GM19397 (cell line): ENCODE results near the gene KCNQ2.
"Not testable (repeated sequence)": the region's sequence is repeated elsewhere in the genome, so short reads cannot be mapped to it uniquely, and the experiment has no call there.

Experiments
- ATAC-seq: cut with Tn5 transposase; IDR thresholded peaks from one replicate; pipeline ENCODE4 v1.9.1; 2021; ENCODE audit warnings: mild to moderate bottlenecking, moderate library complexity; ENCODE audit not compliant: unreplicated experiment

Gene KCNQ2

GRCh38 chr20:63491078-63491477, 18.6 kb upstream of the KCNQ2 start:
- no peak for ATAC-seq

- no peak for ATAC-seq
These were observed 18.0 kb upstream of the KCNQ2 start for GRCh38 chr20:63490416-63490815.

GRCh38 chr20:63488315-63489251, 16.1 kb upstream of the KCNQ2 start:
- no peak for ATAC-seq

GRCh38 chr20:63487781-63488241, 15.4 kb upstream of the KCNQ2 start:
- ATAC-seq = no peak

- ATAC-seq = no peak
These were observed 14.8 kb upstream of the KCNQ2 start for GRCh38 chr20:63487116-63487764.

- ATAC-seq = no peak
These were observed 13.9 kb upstream of the KCNQ2 start for GRCh38 chr20:63486300-63486855.

- no peak for ATAC-seq
These were observed 12.4 kb upstream of the KCNQ2 start for GRCh38 chr20:63484651-63485403.

- ATAC-seq = no peak
These were observed 11.8 kb upstream of the KCNQ2 start for GRCh38 chr20:63484236-63484635.

GRCh38 chr20:63483834-63484233, 11.4 kb upstream of the KCNQ2 start:
- ATAC-seq = no peak

- no peak for ATAC-seq
These were observed 9.6 kb upstream of the KCNQ2 start for GRCh38 chr20:63482021-63482587.

GRCh38 chr20:63481503-63481902, 9.0 kb upstream of the KCNQ2 start:
- ATAC-seq = no peak

- ATAC-seq = not testable (repeated sequence)
These were observed 7.4 kb upstream of the KCNQ2 start for GRCh38 chr20:63479695-63480419.

GRCh38 chr20:63478346-63479302, 6.2 kb upstream of the KCNQ2 start:
- no peak for ATAC-seq

- ATAC-seq = no peak
These were observed 5.5 kb upstream of the KCNQ2 start for GRCh38 chr20:63477944-63478343.

GRCh38 chr20:63477061-63477616, 4.7 kb upstream of the KCNQ2 start:
- ATAC-seq = no peak

- no peak for ATAC-seq
These were observed 2.8 kb upstream of the KCNQ2 start for GRCh38 chr20:63475209-63475608.

GRCh38 chr20:63473555-63474449, 1.3 kb upstream of the KCNQ2 start:
- ATAC-seq = no peak
